ENCODE results near the gene VPS50.

The VPS50 gene, protein sequence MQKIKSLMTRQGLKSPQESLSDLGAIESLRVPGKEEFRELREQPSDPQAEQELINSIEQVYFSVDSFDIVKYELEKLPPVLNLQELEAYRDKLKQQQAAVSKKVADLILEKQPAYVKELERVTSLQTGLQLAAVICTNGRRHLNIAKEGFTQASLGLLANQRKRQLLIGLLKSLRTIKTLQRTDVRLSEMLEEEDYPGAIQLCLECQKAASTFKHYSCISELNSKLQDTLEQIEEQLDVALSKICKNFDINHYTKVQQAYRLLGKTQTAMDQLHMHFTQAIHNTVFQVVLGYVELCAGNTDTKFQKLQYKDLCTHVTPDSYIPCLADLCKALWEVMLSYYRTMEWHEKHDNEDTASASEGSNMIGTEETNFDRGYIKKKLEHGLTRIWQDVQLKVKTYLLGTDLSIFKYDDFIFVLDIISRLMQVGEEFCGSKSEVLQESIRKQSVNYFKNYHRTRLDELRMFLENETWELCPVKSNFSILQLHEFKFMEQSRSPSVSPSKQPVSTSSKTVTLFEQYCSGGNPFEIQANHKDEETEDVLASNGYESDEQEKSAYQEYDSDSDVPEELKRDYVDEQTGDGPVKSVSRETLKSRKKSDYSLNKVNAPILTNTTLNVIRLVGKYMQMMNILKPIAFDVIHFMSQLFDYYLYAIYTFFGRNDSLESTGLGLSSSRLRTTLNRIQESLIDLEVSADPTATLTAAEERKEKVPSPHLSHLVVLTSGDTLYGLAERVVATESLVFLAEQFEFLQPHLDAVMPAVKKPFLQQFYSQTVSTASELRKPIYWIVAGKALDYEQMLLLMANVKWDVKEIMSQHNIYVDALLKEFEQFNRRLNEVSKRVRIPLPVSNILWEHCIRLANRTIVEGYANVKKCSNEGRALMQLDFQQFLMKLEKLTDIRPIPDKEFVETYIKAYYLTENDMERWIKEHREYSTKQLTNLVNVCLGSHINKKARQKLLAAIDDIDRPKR

DNA sequence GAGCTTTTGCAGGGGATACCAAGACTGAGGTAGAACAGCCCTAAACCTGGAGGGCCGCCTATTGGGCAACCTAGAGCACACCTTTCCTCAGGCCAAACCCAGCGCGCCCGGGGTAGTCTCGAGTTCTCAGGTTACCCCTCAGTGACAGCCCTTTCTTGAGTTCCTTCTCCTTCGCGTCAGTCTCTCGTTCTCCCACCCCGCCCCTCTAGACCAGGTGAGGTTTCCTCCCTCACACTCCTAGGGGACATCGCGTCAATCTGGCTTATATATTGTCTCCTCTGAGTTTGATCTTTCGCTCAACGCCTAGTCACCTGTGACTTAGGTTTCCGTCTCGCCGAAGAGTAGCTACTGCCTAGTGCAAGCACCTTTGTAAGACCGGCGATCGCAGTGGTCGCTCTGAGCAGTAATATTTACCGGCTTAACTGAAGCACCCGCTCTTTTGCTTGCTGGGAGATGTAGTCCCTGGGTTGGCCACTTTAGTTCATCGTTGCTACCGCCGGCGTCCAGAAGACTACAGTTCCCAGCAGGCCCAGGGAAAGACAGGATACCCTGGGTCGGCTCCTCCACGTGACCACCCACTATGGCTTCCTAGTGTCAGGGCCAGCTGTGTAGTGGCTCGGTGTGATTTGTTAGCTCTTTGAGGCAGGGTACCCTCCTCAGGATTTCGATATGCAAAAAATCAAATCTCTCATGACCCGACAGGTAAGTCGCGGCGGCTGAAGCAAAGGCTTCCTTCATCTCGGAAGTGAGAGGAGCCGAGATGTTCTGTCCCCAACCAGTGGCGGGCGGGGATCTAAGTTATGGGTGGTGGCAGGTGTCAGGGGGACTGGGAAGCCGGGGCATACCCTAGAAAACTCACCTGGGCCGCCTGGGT is at the start of gene VPS50:
Gene VPS50, plus strand, starts transcription at position 568 of the 874 bp plus-strand sequence. Its CDS starts 102 bp downstream, at position 670.
- peak; percentile 98 for DNase-seq

DNA sequence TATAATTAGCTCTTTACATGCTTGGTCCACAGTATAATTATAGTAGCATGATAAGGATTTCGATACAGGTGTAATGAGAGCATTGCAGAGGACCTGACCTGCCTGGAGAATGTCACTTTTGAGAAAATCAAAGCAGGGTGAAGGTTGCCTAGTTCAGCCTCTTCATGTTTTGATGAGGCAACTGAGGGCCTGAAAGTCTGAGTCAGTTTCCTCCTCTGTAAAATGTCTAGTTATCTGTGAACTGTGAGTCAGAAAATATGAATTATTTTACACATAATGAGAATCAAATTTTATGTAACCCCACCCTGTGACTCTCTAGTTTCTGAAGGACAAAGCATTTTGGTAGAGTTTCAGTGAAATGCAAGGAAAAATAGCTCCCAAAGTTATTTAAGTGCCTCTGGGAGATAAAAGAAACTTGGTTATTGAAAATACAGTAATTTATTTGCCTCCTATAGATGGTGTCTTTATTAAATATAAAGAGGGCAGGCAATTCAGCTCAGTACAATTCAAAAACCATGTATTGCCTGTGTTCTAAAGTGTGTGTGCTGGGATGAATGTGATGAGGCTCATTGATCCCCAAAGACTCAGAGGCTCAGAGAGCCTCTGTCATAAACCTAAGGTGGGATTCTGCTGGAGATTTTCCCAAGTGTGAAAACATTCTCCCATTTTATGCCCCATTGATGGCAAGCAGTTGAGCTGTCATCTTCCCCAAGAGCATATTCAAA is 46.7 kb upstream of the VPS50 start:
- no peak for DNase-seq

DNA sequence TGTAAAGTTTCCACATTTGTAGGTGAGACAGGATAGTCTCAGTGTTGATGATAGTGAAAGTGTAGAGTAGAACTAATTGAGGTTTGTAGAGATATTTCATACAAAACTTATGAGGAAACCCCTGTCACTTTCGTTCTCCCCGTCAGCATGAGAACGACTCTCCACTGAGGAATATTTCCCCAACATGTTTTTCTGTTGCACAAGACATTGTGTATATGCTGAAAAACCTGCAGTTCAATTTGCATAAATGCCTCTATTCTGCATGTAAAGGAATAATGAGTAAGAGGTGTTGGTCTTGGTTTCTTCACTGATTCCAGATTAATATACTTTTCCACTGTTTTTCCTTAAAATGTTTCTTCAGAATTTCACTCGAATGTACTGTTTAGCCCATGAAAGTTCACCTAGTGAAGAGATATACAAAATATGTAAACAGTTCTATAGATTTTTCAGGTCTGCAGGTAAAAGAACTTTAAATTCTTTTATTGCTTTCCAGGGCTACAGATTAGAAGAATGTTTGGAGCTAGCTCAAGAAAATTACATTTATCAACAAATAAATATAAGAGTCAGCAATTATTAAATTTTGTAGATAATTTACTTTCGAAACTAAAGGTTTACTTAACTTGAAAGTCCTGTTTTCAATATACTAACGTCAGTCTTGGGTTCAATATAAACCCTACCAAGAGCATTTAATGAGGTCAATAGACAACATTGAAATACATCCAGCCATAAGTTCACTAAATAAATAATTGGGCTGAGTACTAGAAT is 43.1 kb upstream of the VPS50 start:
- no peak for DNase-seq

DNA sequence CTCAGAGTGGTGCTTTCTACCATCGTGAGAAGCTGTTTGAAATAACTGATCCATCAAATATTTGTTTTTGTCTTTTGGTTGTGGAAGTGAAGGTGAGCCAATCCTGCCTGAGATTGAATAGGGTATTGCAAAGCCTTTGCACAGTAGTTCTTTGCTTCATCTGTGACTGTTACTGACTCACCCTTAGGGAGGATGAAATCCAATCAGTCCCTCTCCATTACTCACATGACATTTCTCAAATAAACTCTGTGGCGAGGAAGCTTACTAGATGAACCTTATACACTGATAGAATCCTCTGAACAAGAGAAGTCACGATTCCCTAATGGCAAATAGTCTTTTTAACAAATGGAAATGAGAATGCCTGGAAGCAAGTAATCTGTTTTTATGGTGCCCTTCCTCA is 37.8 kb upstream of the VPS50 start:
- DNase-seq: no peak

DNA sequence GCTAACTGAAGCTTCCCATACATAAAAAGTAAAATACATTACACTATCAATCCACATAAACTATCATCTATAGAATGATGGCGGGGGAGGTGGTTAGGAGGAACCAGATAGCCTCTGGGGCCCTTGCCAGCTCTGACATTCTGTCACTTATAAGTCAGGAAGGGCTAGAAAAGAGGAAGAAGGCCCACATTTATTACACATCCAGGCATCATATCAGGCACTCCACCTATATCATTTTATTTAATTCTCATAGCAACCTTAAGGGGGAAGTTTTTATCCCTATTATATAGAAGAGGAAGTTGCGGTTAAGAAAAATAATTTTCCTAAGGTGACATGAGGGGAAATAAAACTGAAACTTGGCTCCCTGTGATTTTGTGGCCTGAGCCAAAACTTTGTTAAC is 35.8 kb upstream of the VPS50 start:
- no peak for DNase-seq

DNA sequence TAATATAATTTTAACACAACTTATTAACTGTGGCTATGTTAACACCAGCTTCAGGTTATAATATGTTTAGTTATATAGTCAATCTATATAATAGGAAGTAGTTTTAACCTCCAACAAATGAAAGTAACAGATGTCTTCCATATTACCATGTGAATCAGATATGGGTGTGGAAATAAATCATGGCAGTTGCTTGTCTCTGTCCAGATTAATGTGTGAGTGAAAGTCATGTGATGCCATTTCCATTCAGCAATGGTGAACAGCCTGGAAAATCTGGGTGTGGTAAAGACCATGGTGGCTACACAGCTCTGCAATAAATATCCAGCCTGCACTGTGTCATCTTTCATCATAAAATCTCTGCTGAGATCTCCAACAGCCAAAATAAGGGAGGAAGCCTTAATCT is 33.7 kb upstream of the VPS50 start:
- no peak for DNase-seq

DNA sequence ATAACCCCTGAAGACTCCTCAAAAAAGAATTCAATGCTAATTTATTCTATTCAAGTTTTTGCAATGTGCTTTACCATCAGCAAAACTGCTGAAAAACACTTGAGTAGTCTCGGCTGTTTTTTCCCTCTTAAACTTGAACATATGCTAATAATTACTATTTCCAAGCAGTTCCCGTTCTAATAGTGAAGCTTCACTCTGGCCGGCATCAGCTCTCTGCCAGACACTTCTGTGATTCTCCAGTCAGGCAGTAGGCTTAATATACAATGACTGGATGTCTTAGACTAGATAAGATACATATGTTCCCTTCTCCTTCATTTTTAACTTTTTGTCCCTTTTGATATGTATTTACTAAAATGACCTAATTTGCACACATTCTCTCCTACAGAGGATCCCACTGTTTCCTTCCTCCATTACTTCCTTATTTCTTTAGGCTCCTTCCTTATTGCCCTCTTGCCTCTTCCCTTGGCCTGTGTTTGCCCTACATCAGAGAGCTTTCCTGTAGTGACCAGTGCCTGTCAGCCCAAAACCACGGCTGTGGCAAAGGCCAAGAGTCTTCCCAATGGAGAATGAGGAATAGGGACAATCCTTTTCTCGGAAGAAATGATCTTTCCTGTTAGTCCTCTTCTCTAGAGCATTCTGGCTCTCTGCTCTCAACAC is 29.4 kb upstream of the VPS50 start:
- no peak for DNase-seq

DNA sequence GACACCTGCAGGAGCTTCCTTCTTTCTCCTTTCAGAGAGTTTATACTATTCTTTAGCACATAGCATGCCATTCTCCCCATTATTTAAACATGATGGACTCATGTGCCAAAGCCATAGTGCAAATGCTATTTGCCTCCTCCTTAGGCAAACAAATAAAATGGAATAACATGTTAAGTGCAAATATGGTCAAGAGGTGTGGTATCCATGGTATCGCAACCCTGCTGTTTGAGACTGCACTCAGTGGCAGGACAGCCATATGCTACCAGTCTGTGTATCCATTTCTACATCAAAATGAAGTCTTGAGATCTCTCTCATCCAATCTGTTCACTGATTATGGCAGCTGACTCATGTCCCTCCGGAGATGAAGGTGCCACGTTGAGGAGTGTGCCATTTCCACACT is 28.7 kb upstream of the VPS50 start:
- peak; percentile 20 for DNase-seq

DNA sequence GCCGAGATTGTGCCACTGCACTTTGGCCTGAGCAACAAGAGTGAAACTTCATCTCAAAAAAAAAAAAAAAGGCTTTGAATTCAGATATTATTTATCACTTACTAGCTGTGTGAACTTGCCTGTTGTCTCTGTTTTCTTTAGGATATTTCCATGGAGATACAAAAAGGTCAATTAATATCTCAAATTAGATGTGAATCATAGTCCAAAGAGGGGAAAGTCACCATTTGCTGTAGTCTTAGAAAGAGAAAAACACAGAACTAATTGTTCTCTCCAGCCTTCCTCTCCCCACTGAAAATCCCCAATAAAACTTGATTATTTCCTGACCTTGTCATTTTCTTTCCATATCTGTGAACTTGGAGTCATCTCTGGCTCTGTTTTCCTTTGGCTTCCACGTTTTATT is 27.1 kb upstream of the VPS50 start:
- DNase-seq: no peak

DNA sequence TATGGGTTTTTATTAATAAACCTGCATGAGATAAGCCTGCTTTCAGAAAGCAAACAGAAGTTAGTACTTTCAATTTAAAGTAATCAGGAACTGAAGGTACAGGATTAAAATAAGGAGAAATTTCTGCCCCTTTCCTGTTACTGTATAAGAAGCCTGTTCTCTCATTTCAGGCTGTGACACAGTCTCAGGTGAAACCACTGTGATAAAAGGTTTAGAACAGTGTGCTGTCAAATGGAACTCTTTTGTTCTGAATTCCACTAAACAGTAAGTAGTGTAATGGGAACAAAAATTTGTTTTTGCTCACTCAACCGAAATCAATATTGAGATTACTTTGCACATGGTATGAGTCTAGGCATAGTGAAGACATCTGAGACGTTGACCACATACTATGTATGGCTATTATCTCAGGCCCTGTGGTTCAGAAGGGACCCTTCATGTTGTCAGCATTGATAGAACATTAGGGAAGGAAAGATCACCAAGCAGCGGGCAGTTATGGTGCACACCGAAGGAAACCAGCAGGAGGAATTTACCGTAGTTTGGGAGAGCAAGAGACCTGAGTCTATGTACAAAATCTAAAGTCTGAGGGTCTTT is 20.8 kb upstream of the VPS50 start:
- DNase-seq: no peak

DNA sequence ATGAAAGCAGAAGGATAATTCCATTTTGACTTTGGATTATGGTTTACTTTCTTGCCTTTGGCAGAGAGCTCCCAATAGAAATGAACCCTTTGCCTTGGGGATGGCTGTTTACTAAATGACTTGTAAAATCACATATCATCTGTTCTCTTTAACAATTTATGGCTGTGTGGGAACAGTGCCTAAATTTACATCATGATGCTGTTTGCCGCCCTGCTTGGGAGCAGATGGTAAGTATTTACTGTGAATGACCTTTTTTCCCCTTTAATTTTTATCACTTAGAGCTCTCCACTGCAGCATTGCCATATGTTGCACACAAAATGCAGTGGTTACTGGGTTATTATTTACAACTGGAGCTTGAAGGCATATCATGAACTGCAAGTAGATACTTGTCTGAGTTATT is 19.3 kb upstream of the VPS50 start:
- no peak for DNase-seq

DNA sequence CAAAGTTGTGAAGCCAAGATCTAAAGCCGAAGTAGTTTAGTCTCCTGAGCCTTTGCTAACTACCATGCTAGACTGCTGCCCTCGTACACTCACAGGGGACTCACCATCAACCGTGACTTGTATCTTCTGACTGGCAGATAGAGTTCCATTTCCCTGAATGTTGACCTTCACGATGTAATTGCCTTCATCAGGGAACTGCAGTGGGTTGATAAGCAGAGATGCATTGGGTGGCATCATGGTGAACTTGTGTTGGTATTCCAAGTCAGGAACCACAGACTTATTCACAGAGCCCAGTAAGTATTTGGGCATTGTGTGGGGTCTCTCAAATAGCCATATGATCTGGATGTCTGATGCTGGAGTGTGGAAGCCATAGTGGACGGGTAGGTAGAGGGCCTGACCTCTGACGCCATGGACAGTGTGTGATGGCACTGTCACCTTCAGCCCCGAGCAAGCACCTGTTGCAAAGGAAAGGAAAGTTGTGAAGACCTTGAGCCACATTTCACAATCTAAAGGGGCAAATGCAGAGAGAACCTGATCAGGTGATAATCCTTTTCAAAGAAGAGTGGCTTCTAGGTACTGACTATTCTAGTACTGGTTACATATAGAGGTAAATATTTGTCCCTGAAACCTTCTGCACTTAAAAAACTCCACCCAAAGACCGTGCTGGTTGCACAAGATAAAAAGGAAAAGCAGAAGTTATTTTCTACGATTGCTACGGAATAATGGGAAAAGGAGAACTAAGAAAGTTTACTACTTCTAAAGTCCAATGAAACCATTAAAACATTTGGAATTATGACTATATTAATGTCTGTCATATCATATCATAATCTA is 13.0 kb upstream of the VPS50 start:
- no peak for DNase-seq

DNA sequence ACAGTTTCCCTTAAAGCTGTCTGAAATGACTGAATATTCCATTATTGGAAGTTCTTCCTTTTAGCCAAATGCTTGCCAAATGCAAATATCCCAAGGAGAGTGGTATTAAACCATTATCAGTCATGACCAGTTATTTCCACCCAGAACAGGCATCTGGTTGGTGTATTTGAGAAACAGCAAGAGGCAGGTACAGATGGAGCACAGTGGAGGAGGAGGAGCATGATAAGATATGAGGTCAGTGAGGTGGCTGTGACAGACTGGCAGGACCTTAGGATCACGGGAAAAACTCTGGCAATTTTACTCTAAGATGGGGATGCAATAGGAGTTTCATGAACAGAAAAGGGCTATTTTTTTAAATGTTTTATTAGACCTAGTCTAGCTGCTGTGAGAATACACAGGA is 12.3 kb upstream of the VPS50 start:
- no peak for DNase-seq

DNA sequence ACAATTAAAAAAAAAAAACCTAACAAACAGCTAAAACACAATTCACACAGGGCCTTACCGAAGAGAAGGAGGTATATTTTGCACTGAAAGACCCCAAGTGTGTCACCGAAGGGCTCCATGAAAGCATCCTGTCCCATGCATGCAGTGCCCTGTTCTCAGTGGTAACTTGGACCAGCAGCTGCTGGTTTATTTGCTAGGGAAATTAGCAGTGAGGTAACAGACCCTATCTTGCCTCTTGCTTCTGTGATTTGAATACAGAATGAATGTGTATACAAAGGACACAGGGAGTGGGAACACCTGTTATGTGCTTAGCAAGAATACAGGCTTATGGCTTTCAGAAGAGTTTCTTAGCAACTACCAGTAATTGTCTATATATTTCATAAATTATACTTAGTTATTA is 5.9 kb upstream of the VPS50 start, which contains the start of gene HEPACAM2:
Gene HEPACAM2, minus strand, starts transcription at position 160 of the 400 bp plus-strand sequence.
- DNase-seq: no peak

DNA sequence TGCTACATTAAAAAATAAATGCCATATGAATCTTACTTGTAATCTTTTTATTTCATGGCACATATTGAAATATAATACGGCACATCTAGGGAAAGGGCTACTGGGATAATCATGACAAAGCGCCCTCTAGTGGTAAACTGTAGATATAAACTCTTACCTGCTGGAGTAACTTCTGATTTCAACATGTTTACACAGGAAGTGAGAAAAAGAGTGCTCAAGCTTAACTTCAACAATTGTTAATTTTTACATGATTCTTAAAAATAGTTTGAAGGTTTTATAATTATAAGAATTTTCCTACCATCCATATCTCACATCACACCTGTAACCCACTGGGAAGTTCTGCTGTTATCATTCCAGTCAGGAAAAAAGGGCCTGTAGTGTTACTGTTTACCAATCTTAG is 3.9 kb upstream of the VPS50 start:
- DNase-seq: peak; percentile 56

DNA sequence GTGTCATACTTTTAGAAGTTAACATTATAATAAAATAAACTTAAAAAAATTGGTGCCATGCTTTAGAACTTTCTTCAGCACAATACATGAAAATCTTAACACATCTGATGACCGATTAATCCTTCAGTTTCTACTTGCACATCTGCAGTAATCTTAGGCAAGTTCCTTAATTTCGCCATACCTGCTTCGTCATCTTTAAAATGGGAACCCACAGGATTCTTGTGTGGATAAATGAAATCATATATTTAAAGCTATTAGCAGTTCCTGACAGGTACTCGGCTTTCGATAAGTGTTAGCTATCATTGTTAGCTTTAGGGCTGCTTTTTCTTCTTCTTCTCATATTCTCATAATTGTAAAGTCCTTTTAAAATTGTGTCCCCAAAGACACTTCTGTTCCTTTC is 907 bp upstream of the VPS50 start:
- DNase-seq: no peak

DNA sequence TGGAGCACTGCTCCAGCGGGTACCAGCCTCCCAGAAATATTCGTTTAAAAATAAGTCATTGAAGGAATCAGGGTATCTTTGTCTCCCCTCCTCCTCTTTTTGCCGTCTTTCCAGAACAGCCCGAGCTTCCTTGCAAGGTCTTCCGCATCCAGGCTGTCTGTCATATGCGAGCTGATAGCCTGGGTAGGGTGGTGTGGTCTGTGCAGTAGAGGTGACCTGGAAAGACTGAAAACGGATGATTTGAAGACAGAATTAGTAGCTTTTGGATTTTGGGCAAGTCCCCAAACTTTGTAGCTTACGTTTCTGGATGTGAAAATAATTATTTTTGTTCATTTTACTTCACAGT is 480 bp downstream of the VPS50 start:
- no peak for DNase-seq

DNA sequence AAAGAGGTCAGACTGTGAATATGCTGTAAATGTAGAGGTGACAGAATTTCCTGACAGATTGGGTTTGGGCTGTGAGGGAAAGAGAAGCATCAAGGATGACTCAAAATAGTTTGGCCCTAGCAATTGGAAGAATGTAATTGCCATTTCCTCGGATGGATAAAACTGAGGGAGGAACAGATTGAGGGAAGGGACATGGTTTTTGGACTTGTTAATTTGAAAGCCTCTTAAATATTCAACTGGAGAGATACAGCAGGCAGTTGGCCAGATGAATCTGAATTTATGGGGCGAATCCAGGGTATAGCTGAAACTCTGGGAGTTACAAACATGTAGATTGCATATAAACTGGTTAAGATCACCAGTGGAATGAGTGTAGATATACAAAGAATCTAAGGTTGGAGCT is 3.4 kb downstream of the VPS50 start:
- DNase-seq: no peak

DNA sequence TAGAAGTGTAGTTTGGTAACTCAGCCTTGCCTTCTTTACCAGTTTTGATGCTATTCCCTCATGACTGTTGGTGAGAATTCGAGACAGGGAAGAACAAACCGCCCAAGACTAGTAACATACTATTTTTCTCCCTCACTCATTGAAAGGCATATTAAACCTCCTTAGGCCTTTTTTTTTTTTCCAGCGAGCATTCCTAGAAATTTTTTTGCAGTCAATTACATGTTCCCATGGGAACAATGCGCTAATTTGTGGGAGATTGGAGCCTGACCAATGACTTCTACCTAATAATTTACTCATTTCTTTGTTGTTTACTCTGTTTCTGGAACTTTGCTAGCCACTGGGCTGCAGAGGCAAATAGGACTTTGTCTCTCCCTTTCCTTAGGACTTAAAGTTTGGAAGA is 6.0 kb downstream of the VPS50 start:
- no peak for DNase-seq

DNA sequence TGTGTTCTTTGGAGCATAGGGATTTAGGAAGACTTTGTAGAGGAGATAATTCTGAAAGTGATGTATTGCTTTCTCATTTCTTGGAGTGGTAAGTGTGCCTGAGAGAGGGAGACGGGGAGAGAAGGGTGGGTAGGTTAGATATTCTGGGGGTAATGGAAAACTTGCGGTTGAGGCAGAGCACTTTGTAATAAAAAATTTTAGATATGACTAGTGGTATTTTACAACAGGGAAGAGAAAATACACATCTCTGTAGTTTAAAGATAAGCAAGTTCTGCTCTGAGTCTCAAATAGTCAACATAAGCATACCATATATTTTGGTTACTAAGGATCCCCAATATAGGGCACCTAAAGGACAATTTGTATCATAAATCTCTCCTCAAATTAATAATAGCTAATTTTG is 6.6 kb downstream of the VPS50 start:
- DNase-seq: no peak

All from NCI-H187 treated with DMSO at 0.1 percent for 48 hours (cell line).